Mucosa of rectum (tissue), 2 donors: Measurements from ENCODE around the gene MAN2A1.

Source experiments
- H3K27ac ChIP-seq, 2 donors: one replicate each; pipeline ENCODE4 v1.7.0; 2013; ENCODE audit warnings: inconsistent platforms in 2 of 2, low read depth in 2 of 2, low read length in 2 of 2
- H3K27me3 ChIP-seq, 2 donors: one replicate each; pipeline ENCODE4 v1.7.0; 2013; ENCODE audit warnings: low read length in 2 of 2; ENCODE audit not compliant: control insufficient read depth in 2 of 2, insufficient read depth in 2 of 2
- H3K36me3 ChIP-seq, 2 donors: one replicate each; pipeline ENCODE4 v1.7.0; 2013; ENCODE audit warnings: low read length in 2 of 2; ENCODE audit not compliant: control insufficient read depth in 2 of 2, insufficient read depth in 2 of 2
- H3K4me1 ChIP-seq, 2 donors: one replicate each; pipeline ENCODE4 v1.7.0; 2013; ENCODE audit warnings: low read length in 2 of 2, mild to moderate bottlenecking in 1 of 2; ENCODE audit not compliant: control insufficient read depth in 2 of 2, insufficient read depth in 2 of 2
- H3K4me3 ChIP-seq, 2 donors: one replicate each; pipeline ENCODE4 v1.7.0; 2013; ENCODE audit warnings: low read length in 2 of 2
- H3K9ac ChIP-seq, 2 donors: one replicate each; pipeline ENCODE4 v1.7.0; 2013; ENCODE audit warnings: low read length in 2 of 2, low read depth in 1 of 2, mild to moderate bottlenecking in 1 of 2
- H3K9me3 ChIP-seq, 2 donors: one replicate each; pipeline ENCODE4 v1.7.0; 2013; ENCODE audit warnings: low read length in 2 of 2; ENCODE audit not compliant: control insufficient read depth in 2 of 2
- donor health status: healthy.
- donor health status: Normal muscosa, but diverticular disease.

The MAN2A1 gene

DNA sequence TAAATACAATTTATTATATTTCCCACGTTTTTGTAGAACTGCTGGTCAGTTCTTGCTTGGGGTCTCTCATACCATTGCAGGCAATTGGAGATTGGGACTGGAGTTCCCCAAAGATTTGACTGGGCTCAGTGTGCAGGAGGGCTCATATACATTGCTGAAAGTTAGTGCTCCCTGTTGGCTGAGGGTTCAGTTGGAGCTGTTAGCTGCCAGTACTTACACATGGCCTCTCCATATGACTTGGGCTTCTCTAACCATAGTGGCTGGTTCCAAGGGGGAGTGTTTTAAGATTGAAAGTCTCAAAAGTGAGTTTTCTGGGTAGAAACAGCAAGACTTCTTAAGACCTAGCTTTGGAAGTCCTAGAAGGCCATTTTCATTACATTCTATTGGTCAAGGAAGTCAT is 102.9 kb downstream of the MAN2A1 start:
- Histone ChIP-seq H3K9me3 (no peaks in the 10 kb centered on the region), H3K27ac (no peak overlapping the region), H3K4me3 (no peak overlapping the region), H3K9ac (no peak overlapping the region), H3K36me3 (peaks cover 15 to 21% of the 10 kb centered on the region in 2 donors), H3K27me3 (no peaks in the 10 kb centered on the region), H3K4me1 (no peaks in the 10 kb centered on the region)

DNA sequence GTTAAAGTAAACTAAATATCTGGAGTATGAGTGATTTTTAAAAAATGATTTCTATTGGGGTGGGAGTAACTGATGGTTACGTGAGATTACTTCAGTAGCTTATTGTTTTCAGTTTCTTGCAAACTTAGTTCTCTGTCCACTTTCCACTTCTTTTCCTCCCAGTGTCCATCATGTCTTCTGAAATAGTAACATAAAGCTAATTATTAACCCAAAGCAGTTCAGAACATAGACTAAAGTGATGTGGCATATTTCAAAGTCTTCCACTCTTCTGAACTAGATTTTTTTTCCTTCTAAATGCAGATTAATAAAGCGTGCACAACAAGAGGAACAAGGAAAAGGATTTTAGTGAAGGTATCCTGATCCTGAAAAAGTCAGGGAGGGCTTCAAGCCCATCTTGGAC is 114.1 kb downstream of the MAN2A1 start:
- Histone ChIP-seq H3K9ac (no peak overlapping the region), H3K27me3 (no peaks in the 10 kb centered on the region), H3K36me3 (peaks cover 5 to 6% of the 10 kb centered on the region in 2 donors), H3K27ac (no peak overlapping the region), H3K4me3 (no peak overlapping the region), H3K9me3 (no peaks in the 10 kb centered on the region), H3K4me1 (no peaks in the 10 kb centered on the region)

DNA sequence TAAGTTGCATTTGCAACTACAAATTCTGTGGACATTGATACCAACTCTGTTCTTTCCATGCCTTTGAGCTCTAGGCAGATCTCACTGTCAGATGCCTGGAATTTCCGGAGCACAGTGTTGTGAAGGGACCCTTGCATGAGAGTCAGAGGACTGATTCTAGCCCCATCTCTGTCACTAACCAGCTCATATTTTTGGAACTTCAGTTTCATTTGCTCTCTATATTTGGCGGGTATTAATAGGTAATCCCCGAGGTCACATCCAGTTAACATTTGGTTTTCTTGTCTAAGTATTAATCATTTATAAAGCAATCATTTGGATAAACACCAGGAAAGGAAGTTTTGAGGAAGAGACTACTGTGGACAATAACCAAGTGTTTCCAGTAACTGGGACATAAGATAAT is 115.7 kb downstream of the MAN2A1 start:
- Histone ChIP-seq H3K9me3 (no peaks in the 10 kb centered on the region), H3K27ac (no peak overlapping the region), H3K9ac (no peak overlapping the region), H3K4me3 (no peak overlapping the region), H3K4me1 (no peaks in the 10 kb centered on the region), H3K36me3 (peaks cover 5 to 6% of the 10 kb centered on the region in 2 donors), H3K27me3 (no peaks in the 10 kb centered on the region)

DNA sequence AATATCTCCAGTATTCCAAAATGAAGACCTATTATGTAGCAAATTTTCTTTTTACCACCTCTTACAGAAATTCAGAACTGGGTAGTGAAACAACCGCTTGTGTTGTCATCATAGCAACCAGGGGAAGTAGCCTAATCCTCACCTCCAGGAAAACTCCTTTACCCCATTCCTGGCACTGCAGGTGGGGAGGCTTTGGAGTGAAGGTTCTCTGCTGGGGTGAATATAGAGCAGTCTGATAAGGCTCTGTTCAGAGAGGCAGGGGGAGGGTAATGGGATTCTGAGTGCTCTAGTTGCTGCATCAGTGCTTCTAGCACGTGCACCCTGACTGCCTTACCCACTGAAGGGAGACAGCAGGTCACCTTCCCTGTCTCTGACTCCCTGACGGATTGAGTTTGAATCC is 116.2 kb downstream of the MAN2A1 start:
- Histone ChIP-seq H3K4me1 (no peaks in the 10 kb centered on the region), H3K36me3 (peaks cover 5 to 6% of the 10 kb centered on the region in 2 donors), H3K27me3 (no peaks in the 10 kb centered on the region), H3K9ac (no peak overlapping the region), H3K4me3 (no peak overlapping the region), H3K9me3 (no peaks in the 10 kb centered on the region), H3K27ac (no peak overlapping the region)

DNA sequence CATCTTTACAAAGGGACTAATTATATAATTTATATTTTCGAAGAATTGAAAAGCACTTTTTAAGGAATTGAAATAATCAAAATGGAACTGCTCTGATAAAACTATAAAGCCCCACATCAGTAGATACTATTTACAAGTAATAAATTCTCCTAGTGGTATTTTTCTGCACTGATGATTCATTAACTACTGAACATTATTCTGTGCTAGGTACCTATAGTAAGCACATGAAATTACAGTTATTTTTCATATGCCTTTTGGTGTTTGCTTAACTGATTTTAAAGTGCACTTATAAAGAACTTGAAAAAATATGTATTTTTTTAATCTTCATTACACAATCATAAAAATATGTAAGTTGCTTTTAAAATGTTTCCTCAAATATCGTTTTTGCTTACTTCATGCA is 123.0 kb downstream of the MAN2A1 start:
- H3K36me3 ChIP-seq = peaks cover 0 to 7% of the 10 kb centered on the region in 2 donors
- no peaks in the 10 kb centered on the region for H3K4me1 ChIP-seq
- no peak overlapping the region for H3K9ac ChIP-seq
- H3K4me3 ChIP-seq = no peak overlapping the region
- no peaks in the 10 kb centered on the region for H3K9me3 ChIP-seq
- H3K27me3 ChIP-seq = no peaks in the 10 kb centered on the region
- H3K27ac ChIP-seq = no peak overlapping the region

DNA sequence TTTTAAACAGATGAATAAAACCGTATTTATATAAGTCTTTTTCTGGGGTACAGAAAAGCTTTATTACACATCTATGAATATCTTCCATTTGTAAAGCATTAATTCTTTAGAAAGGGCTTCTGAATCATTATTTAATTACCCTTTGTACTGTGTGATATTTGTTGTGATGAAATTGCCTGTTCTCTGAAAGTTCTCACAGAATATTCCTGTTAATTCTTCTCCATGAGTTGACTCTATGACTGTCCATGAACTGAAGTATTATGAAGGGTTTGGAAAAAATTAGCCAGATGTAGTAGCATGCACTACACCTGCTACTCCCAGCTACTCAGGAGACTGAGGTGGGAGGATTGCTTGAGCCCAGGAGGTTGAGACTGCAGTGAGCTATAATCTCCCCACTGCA is 127.0 kb downstream of the MAN2A1 start:
- Histone ChIP-seq H3K9ac (no peak overlapping the region), H3K27ac (no peak overlapping the region), H3K27me3 (no peaks in the 10 kb centered on the region), H3K4me1 (no peaks in the 10 kb centered on the region), H3K4me3 (no peak overlapping the region), H3K9me3 (no peaks in the 10 kb centered on the region), H3K36me3 (peaks cover 5 to 18% of the 10 kb centered on the region in 2 donors)

DNA sequence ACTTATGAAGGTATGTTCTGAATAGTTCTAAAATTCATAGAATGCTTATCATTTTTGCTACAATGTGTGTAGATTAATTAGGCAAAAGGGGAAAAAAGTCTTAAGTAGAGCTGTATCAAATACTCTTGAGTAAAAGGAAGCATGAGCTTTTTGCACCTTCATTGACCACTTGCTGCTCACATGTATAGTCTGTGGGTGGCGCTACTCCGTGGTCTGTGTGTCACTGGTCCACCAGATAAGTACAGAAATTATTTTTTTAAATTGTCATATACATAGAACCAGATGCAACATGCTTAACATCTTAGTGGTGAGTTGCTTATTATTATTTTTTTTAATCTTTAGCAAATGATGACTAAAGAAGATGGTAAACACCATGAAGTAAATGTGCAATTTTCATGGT is 130.2 kb downstream of the MAN2A1 start:
- no peak overlapping the region for H3K9ac ChIP-seq
- H3K9me3 ChIP-seq = no peaks in the 10 kb centered on the region
- no peaks in the 10 kb centered on the region for H3K27me3 ChIP-seq
- no peak overlapping the region for H3K4me3 ChIP-seq
- peaks cover 8 to 15% of the 10 kb centered on the region in 2 donors for H3K36me3 ChIP-seq
- no peak overlapping the region for H3K27ac ChIP-seq
- H3K4me1 ChIP-seq = no peaks in the 10 kb centered on the region

DNA sequence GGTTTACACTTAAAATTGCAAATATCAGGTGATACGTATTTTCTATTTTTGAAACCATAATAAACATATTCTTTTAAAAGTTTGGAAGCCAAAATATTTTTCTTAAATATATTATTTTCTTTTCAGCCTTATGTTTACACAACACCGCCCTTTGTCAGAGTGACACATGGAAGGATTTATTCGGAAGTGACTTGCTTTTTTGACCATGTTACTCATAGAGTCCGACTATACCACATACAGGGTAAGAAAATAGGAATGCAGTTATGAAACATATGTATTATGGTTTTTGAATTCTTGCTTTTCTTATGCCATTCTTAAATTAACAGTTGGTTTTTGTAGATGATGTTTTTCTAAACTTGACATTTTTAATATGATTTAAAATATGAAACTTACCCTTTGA is 133.9 kb downstream of the MAN2A1 start:
- Histone ChIP-seq H3K9ac (no peak overlapping the region), H3K4me1 (no peaks in the 10 kb centered on the region), H3K27me3 (no peaks in the 10 kb centered on the region), H3K9me3 (no peaks in the 10 kb centered on the region), H3K27ac (no peak overlapping the region), H3K4me3 (no peak overlapping the region), H3K36me3 (peaks cover 24 to 26% of the 10 kb centered on the region in 2 donors)

DNA sequence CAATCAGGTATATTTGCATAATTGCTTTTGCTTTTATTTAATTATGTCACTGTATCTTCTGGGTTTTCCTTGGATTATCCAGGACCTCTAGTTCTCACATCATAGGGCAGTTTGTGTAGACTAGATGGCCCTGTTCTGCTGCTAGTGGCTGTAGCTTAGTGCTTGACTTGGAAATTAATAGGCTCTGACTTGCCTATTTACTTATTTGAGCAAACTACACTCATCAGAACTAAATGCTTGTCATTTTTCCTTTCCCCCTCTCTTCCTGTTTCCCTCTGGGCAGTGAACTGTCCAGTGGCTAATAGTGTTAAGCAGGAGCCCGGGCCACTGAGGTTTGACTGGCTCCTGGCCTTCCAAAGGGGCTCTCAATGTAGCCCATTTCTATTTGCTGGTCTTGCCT is 135.7 kb downstream of the MAN2A1 start:
- Histone ChIP-seq H3K4me3 (no peak overlapping the region), H3K36me3 (peaks cover 20% of the 10 kb centered on the region in 2 donors), H3K27ac (no peak overlapping the region), H3K9me3 (no peaks in the 10 kb centered on the region), H3K27me3 (no peaks in the 10 kb centered on the region), H3K4me1 (no peaks in the 10 kb centered on the region), H3K9ac (no peak overlapping the region)

DNA sequence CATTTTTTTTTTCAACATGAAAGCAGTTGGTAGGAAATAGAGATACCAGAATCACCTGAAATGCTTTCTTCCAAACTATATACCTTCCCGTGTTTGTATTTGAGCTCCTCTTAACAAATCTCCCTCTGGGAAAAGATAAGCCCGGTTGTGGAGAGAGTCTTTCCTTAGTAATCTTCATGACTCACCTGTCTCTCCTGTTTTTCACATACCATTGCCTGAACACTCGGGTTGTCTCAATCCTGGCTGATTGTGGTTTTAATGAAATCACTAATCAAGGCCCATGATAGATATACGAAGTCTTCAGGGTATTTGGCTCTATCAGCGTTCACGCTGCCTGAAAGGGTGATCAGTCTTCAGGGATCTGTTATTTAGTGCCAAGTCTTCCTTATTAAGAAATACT is 136.7 kb downstream of the MAN2A1 start:
- Histone ChIP-seq H3K4me3 (no peak overlapping the region), H3K9ac (no peak overlapping the region), H3K4me1 (no peaks in the 10 kb centered on the region), H3K27ac (no peak overlapping the region), H3K27me3 (no peaks in the 10 kb centered on the region), H3K36me3 (peaks cover 22 to 26% of the 10 kb centered on the region in 2 donors), H3K9me3 (no peaks in the 10 kb centered on the region)

DNA sequence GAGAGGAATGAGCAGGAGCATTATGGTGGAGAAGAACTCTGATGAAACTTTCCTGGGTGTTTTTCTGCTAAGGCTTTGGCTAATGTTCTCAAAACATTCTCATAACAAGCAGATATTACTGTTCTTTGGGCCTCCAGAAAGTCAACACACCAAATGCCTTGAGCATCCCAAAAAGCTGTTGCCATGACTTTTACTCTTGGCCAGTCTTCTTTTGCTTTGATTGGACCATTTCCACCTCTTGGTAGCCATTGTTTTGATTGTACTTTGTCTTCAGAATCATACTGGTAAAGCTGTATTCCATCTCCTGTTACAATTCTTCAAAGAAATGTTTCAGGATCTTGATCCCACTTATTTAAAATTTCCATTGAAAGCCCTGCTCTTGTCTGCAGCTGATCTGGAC is 139.6 kb downstream of the MAN2A1 start:
- Histone ChIP-seq H3K9me3 (no peaks in the 10 kb centered on the region), H3K27ac (no peak overlapping the region), H3K27me3 (no peaks in the 10 kb centered on the region), H3K4me1 (no peaks in the 10 kb centered on the region), H3K9ac (no peak overlapping the region), H3K36me3 (peaks cover 21 to 30% of the 10 kb centered on the region in 2 donors), H3K4me3 (no peak overlapping the region)
